Skeletal muscle satellite cell (primary cell): Measurements from ENCODE around the gene PGBD5.

Experiments
- H3K27me3 ChIP-seq: 2 replicates; pipeline ENCODE4 v1.7.0; 2013; ENCODE audit warnings: low read length; ENCODE audit not compliant: control insufficient read depth, insufficient read depth
- H3K36me3 ChIP-seq: 2 replicates; pipeline ENCODE4 v1.7.0; 2013; ENCODE audit warnings: mild to moderate bottlenecking, control low read depth, low read length; ENCODE audit not compliant: insufficient read depth
- H3K4me1 ChIP-seq: 2 replicates; pipeline ENCODE4 v1.7.0; 2013; ENCODE audit warnings: low read length; ENCODE audit not compliant: control insufficient read depth, insufficient read depth
- H3K4me2 ChIP-seq: 2 replicates; pipeline ENCODE4 v1.7.0; 2013; ENCODE audit warnings: mild to moderate bottlenecking, low read length
- H3K4me3 ChIP-seq: 2 replicates; pipeline ENCODE4 v1.7.0; 2013; ENCODE audit warnings: low read length
- H3K9ac ChIP-seq: 2 replicates; pipeline ENCODE4 v1.7.0; 2013; ENCODE audit warnings: mild to moderate bottlenecking, low read depth, low read length, moderate library complexity
- H3K9me3 ChIP-seq: replicated peaks from 2 replicates; pipeline ENCODE4 v1.7.0; 2013; ENCODE audit warnings: mild to moderate bottlenecking, control low read depth, low read length

The PGBD5 gene

DNA sequence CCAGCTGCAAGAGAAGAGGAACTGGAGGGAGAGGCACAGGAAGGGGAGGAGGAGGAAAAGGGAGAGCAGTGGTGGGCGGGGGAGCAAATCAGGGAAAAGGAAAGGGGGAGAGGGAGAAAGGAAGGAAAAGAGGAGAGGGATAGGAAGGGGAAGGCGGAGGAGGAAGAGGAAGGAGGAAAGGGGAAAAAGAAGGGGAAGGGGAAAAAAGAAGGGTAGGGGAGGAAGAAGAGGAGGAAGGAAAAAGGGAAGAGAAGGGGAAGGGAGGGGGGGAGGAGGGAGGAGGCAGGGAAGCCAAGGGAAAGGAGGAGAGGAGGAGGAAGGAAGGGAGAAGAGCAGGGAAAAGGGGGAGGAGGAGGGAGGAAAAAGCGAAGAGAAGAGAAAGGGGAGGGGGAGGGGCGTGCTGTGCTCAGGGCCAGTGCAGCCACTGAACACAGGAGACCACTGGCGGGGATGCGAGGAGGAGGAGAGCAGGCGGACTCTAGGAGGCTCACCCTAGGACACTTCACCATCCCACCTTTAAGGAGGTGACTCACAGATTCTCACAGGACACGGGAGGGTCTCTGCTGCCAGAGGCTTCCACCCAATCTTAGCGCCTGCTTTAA is 33.1 kb downstream of the PGBD5 start:
- H3K36me3 ChIP-seq: no peaks in the 10 kb centered on the region
- H3K9me3 ChIP-seq: no peaks in the 10 kb centered on the region
- H3K9ac ChIP-seq: no peak overlapping the region
- no peak overlapping the region for H3K4me3 ChIP-seq
- H3K27me3 ChIP-seq: no peaks in the 10 kb centered on the region
- H3K4me1 ChIP-seq: no peaks in the 10 kb centered on the region
- no peak overlapping the region for H3K4me2 ChIP-seq

DNA sequence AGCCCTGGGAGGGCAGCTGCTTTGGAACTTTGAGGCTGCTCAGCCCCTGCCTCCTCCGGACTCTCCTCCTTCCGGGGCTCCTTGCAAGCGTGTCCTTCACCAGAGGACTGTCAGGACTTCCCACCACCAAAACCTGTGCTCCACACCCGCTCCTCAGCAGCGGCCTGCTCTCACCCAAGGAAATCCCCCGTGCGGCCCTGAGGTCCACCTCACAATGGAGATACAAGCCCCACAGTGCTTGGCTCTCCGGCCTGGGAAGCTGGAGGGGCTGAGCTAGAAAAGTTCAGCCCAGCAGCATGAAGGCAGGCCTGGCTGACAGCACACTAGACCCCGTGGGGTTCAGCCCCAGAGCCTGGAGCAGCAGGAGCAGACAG is 33.6 kb downstream of the PGBD5 start:
- Histone ChIP-seq H3K9me3 (no peaks in the 10 kb centered on the region), H3K36me3 (no peaks in the 10 kb centered on the region), H3K4me2 (no peak overlapping the region), H3K4me1 (no peaks in the 10 kb centered on the region), H3K9ac (no peak overlapping the region), H3K27me3 (no peaks in the 10 kb centered on the region), H3K4me3 (no peak overlapping the region)

DNA sequence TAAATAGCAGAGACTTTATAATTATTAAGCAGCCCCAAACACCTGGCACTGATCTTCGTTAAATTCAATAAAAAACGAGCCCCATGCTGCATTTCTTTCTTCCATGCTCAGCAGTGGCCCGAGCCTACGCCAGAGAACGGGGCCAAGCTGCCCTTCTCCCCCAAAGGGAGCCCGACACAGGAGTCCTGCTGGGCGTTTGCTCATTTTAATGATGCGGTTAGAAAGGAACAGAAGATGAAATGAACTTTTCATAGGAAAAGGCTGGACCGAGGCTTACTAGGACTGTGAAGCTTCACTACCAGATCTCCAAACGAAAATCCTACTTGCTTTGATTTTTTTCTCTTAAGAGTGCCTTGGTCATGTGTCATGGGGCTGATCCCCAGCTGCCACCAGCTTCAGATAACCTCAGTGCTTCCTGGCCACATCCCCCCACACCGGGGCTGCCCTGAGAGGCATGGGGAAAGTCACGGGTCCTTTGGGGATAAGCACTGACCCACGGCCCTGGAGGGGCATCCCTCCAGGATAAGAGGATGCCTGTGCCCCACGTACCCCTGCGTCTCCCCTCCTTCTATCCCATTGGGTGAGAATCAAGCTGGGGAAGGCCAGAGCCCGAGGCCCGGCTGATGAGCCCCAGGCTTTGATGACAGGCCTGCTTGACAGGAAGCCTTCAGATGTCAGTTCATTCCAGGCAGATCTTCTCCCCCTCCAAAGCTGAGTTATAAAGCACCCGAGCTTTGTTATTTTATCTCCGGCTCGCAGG is 34.2 kb downstream of the PGBD5 start:
- H3K27me3 ChIP-seq: no peaks in the 10 kb centered on the region
- no peaks in the 10 kb centered on the region for H3K4me1 ChIP-seq
- no peak overlapping the region for H3K4me2 ChIP-seq
- no peak overlapping the region for H3K4me3 ChIP-seq
- no peaks in the 10 kb centered on the region for H3K36me3 ChIP-seq
- no peaks in the 10 kb centered on the region for H3K9me3 ChIP-seq
- H3K9ac ChIP-seq: no peak overlapping the region

DNA sequence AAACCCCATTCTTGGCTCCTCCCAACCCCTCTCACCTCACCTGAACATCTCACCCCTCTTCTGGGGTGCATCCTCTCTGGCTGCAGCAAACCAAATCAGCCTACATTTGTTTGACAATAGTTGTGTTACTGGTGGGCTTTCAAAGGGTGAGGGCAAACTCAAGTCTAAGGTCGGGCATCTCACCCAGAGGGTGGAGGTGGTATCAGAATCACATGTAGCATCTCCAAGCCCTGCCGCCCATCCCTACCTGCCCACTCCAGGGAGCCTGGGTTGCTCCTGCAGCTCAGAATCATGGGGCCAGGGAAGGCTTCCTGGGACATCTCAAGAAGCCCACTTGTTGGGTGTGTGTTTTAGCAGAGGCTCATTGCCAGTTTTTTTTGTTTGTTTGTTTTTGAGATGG is 35.8 kb downstream of the PGBD5 start:
- Histone ChIP-seq H3K4me3 (no peak overlapping the region), H3K27me3 (no peaks in the 10 kb centered on the region), H3K4me1 (no peaks in the 10 kb centered on the region), H3K9me3 (no peaks in the 10 kb centered on the region), H3K9ac (no peak overlapping the region), H3K4me2 (no peak overlapping the region), H3K36me3 (no peaks in the 10 kb centered on the region)

DNA sequence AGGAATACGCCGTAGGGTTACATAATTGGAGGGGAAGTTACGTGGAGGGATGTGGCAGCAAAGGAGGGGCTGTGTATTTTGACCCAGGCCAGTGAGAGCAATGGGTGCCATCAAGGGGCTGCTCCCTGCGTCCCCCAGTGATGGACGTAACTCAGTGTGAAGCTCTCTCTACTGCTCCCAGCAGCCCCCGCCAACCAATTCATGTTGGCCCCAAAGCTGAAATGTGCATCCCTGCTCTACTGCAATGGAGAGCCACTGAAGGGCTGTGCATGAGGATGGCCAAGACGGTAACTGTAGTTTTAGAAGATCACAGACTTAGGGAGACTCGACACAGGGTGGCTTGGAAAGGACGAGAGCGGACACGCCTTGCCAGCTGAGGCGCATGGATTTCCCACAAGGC is 38.3 kb downstream of the PGBD5 start:
- no peaks in the 10 kb centered on the region for H3K36me3 ChIP-seq
- no peaks in the 10 kb centered on the region for H3K27me3 ChIP-seq
- H3K9me3 ChIP-seq: no peaks in the 10 kb centered on the region
- H3K4me1 ChIP-seq: no peaks in the 10 kb centered on the region
- no peak overlapping the region for H3K4me3 ChIP-seq
- no peak overlapping the region for H3K9ac ChIP-seq
- no peak overlapping the region for H3K4me2 ChIP-seq

DNA sequence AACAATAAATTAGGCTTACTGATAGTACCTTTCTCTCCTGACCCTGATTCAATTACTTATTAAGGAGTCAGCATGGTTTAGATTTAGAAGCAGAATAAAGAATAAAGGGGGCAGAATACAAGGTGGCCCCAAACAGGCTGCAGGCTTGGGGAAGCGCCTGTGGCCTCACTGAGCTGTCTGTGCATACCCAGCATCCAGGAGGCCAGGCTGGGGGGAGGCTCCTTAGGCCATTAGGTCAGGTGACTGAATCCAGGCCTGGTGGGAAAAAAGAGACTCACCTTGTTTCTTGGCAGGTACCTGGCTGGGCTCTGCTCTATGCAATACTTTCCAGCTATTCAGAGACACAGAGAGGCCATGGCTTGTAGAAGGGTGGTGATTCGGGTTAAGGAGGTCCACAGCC is 38.8 kb downstream of the PGBD5 start:
- Histone ChIP-seq H3K9me3 (no peaks in the 10 kb centered on the region), H3K4me1 (peaks cover 3% of the 10 kb centered on the region), H3K27me3 (no peaks in the 10 kb centered on the region), H3K4me2 (no peak overlapping the region), H3K4me3 (no peak overlapping the region), H3K9ac (no peak overlapping the region), H3K36me3 (no peaks in the 10 kb centered on the region)

DNA sequence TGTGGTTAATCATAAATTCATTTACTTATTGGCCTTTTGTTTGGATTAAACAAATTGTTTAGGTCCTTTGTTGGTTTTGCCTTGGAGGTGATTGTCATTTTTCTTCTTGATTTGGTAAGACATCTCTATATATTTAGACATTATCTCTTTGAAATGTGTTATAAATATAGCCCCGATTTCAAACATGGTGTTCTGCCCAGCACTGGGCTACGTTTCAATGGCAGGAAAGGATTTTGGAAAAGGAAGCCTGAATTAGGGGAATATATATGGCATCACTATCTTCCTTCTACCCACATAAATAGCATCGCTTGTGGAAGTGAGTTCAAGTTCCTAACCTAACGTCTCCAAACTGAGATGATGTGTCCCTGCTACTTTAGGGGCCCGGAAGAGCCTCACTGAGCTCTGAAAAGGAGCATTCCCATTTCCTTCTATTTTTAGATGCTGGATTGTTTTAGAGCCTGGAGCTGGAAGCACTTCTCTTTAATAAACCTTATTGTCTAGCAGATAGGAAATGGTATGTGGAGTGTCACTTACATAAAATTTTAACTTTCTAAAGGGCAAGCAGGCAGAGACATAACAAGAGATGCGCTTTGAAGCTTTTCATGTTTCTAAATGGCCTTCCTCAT is 39.4 kb downstream of the PGBD5 start:
- H3K9me3 ChIP-seq: no peaks in the 10 kb centered on the region
- H3K4me1 ChIP-seq: peaks cover 8% of the 10 kb centered on the region
- no peaks in the 10 kb centered on the region for H3K36me3 ChIP-seq
- no peak overlapping the region for H3K4me3 ChIP-seq
- H3K4me2 ChIP-seq: no peak overlapping the region
- no peak overlapping the region for H3K9ac ChIP-seq
- H3K27me3 ChIP-seq: no peaks in the 10 kb centered on the region

DNA sequence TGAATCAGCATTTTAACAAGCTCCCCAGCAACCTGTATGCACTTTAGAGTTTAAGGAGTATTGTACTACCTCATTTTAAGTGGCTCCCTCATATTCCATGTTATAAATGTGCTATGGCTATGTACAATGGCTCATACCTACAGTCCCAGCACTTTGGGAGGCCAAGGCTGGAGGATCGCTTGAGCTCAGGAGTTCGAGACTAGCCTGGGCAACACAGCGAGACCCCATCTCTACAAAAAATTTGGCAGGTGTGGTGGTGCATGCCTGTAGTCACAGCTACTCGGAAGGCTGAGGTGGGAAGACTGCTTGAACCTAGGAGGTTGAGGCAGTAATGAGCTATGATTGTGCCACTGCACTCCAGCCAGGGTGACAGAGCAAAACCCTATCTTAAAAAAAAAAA is 40.2 kb downstream of the PGBD5 start:
- H3K9me3 ChIP-seq: no peaks in the 10 kb centered on the region
- H3K4me1 ChIP-seq: peaks cover 10% of the 10 kb centered on the region
- no peaks in the 10 kb centered on the region for H3K27me3 ChIP-seq
- H3K4me3 ChIP-seq: no peak overlapping the region
- H3K9ac ChIP-seq: no peak overlapping the region
- no peak overlapping the region for H3K4me2 ChIP-seq
- no peaks in the 10 kb centered on the region for H3K36me3 ChIP-seq

DNA sequence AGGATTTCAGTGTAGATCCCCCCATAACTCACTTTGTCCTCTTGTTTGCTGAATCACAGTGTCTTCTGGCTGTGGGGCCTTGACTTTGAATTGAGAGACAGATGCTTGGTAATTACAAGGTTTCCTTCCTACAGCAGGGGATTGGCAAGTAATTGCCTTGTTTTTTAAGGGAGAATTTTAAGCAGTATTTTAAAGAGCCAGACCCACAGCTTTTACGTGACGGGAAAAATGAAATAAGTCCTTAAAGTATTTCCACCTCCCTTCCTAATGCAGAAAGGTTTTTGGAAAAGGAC is 41.0 kb downstream of the PGBD5 start:
- H3K36me3 ChIP-seq: no peaks in the 10 kb centered on the region
- H3K27me3 ChIP-seq: no peaks in the 10 kb centered on the region
- H3K4me1 ChIP-seq: peaks cover 10% of the 10 kb centered on the region
- H3K4me3 ChIP-seq: no peak overlapping the region
- no peak overlapping the region for H3K4me2 ChIP-seq
- no peaks in the 10 kb centered on the region for H3K9me3 ChIP-seq
- H3K9ac ChIP-seq: no peak overlapping the region

DNA sequence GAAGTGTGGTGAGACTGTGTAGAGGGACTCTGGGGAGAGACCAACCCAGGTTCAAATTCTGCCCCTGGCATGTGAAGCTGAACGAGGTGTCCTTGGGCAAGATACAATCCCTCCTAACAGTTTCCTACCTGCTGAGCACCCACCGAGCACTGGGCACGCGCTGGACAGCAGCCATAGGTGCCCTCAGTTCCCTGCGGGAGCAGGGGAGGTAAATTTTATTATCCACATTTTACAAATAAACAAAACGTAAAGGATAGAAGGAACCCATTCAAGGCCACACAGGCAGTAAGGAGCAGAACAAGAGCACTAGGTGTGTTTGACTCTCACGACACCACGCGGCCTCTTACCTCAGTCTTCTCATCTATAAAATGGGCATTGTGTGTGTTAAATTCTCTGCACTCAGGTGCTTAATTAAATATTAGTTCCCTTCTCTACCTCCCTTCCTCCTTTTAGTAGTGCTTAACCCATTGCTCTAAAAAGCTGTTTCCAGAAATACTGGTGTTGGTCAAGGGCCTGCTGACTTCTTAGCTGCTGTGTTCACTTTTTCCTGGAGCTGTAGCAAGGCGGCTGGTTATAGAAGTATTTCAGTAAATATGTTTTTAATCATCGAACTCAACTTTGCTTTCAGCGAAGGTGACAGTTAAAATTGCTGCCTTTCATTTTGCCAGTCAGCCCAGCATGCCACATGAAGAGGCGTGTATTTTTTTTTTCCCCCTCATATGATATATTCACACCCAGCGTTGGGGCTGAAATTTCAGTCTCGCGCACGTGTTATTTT is 41.6 kb downstream of the PGBD5 start:
- Histone ChIP-seq H3K9ac (no peak overlapping the region), H3K4me1 (peaks cover 10% of the 10 kb centered on the region), H3K36me3 (no peaks in the 10 kb centered on the region), H3K4me3 (no peak overlapping the region), H3K4me2 (no peak overlapping the region), H3K27me3 (no peaks in the 10 kb centered on the region), H3K9me3 (peaks cover 5% of the 10 kb centered on the region)

DNA sequence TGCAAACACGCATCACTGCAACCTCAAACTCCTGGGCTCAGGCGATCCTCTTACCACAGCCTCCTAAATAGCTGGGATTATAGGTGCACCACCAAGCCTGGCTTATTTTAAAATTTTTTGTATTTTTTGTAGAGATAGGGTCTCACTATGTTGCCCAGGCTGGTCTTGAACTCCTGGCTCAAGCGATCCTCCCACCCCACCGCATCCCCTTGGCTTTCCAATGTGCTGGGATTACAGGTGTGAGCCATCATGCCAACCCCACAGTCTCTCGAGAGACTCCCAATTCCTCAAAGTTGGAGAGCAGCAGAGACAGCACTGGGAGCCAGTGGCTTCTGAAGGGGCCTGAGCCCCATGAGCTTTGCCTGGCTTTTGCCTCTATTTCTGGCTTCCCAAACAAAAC is 42.7 kb downstream of the PGBD5 start:
- H3K4me2 ChIP-seq: no peak overlapping the region
- no peak overlapping the region for H3K9ac ChIP-seq

More for the DNA sequence above, 42.7 kb downstream of the PGBD5 start:
- H3K4me3 ChIP-seq: no peak overlapping the region
- no peaks in the 10 kb centered on the region for H3K27me3 ChIP-seq
- no peaks in the 10 kb centered on the region for H3K36me3 ChIP-seq
- peaks cover 10% of the 10 kb centered on the region for H3K4me1 ChIP-seq
- peaks cover 10% of the 10 kb centered on the region for H3K9me3 ChIP-seq
